Measurements from ENCODE around the gene ZFYVE9.
"Not testable (repeated sequence)": the region's sequence is repeated elsewhere in the genome, so short reads cannot be mapped to it uniquely, and the experiment has no call there.

ZFYVE9 gene, protein sequence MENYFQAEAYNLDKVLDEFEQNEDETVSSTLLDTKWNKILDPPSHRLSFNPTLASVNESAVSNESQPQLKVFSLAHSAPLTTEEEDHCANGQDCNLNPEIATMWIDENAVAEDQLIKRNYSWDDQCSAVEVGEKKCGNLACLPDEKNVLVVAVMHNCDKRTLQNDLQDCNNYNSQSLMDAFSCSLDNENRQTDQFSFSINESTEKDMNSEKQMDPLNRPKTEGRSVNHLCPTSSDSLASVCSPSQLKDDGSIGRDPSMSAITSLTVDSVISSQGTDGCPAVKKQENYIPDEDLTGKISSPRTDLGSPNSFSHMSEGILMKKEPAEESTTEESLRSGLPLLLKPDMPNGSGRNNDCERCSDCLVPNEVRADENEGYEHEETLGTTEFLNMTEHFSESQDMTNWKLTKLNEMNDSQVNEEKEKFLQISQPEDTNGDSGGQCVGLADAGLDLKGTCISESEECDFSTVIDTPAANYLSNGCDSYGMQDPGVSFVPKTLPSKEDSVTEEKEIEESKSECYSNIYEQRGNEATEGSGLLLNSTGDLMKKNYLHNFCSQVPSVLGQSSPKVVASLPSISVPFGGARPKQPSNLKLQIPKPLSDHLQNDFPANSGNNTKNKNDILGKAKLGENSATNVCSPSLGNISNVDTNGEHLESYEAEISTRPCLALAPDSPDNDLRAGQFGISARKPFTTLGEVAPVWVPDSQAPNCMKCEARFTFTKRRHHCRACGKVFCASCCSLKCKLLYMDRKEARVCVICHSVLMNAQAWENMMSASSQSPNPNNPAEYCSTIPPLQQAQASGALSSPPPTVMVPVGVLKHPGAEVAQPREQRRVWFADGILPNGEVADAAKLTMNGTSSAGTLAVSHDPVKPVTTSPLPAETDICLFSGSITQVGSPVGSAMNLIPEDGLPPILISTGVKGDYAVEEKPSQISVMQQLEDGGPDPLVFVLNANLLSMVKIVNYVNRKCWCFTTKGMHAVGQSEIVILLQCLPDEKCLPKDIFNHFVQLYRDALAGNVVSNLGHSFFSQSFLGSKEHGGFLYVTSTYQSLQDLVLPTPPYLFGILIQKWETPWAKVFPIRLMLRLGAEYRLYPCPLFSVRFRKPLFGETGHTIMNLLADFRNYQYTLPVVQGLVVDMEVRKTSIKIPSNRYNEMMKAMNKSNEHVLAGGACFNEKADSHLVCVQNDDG (N-terminal part only)

DNA sequence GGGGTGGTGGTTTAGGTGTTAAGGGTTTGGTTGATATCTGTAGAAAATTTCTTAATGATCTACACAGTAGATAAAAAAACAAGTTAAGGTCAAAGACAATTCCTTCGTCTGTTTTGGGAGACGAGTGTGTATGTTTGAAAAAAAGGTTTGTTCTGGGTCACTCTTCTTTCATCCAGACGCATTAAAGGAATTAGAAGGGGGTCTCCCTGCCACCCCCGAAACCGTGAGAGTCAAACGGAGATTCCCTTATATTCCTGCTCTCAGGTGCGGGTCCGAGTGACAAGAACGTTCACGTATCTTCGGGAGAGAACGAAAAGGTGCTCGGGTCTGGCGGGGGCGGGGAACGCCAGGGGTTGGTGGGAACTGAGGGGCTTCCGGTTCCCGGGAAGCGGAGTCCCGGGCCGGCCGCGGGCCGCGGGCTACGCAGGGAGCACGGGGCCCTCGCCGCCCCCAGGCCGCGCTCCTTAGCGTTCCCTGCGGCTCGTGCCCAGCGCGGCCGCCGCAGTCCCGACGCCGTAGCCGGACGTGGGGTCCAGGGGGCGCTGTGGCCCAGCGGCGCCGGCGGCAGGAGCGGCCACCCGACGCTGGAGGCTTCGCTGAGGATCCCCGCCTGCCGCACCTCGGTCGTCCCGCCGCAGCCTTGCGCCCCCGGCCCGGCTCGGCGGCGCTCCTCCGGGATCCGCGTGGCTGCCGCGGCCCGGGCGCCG is at the start of gene ZFYVE9:
TSS of gene ZFYVE9 (plus strand) at position 577 of the 707 bp plus-strand sequence. CDS start 91,118 bp downstream, outside the sequence.
- DNase-seq: peak; percentile 77

DNA sequence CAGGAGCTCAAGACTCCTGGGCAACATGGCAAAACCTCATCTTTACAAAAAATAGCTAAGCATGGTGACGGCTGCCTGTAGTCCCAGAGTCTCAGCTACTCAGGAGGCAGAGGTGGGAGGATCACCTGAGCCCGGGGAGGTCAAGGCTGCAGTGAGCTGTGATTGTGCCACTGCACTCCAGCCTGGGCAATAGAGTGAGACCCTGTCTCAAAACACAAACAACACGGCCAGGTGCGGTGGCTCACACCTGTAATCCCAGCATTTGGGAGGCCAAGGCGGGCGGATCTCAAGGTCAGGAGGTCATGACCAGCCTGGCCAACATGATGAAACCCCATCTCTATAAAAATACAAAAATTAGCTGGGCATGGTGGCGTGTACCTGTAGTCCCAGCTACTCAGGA is 47.6 kb upstream of the ZFYVE9 start:
- DNase-seq: not testable (repeated sequence)

DNA sequence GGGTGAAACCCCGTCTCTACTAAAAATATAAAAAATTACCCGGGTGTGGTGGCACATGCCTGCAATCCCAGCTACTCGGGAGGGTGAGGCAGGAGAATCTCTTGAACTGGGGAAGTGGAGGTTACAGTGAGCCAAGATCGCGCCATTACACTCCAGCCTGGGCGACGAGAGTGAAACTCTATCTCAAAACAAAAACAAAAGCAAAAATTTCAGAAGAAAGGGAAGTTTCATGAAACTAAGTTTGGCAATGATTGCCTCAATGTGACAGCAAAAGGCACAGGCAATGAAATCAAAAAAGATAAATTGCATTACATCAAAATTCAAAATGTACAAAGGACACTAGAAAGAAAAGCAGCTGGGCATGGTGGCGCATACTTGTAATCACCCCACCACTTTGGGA is 45.7 kb upstream of the ZFYVE9 start:
- no peak for DNase-seq

DNA sequence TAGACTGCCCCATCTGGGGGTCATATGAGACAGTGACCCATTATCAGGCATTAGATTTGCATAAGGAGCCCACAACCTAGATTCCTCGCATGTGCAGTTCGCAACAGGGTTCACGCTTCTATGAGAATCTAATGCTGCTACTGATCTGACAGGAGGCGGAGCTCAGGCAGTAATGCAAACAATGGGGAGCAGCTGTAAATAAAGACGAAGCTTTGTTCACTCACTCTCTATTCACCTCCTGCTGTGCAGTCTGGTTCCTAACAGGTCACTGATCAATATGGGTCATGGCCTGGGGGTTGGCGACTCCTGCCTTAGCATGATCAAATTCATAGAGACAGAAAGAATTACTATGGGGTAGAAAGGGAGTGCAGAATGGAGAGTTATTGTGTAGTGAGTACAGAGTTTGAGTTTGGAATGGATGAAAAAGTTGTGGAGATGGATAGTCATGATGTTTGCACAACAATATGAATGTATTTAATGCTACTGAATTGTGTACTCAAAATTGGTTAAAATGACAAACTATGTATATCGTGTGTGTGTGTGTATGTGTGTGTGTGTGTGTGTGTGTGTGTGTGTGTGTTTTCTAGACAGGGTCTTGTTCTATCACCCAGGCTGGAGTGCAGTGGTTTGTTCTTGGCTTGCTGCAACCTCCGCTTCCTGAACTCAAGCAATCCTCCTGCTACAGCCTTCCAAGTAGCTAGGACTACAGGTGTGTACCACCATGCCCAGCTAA is 43.6 kb upstream of the ZFYVE9 start:
- no peak for DNase-seq

GRCh38 chr1:52102336-52103013 is 39.4 kb upstream of the ZFYVE9 start:
- DNase-seq: no peak

DNA sequence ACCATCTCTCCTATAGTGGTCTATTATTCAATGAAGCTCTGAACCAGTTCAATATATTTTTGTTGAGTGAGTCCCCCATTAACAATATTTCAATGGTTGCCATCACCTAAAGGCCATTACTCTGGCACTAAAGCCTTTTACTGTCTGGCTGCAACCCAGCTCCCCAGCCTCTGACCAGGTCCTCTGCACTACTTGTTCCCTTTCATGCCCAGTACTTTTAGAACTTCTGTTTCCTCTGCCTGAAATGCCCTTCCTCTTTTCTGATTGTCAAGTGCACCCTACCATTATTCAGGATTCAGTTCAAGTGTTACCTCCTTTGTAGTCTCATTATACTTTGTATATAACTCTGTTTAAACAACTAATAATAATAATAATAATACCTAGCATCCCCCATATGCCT is 30.4 kb upstream of the ZFYVE9 start:
- no peak for DNase-seq

DNA sequence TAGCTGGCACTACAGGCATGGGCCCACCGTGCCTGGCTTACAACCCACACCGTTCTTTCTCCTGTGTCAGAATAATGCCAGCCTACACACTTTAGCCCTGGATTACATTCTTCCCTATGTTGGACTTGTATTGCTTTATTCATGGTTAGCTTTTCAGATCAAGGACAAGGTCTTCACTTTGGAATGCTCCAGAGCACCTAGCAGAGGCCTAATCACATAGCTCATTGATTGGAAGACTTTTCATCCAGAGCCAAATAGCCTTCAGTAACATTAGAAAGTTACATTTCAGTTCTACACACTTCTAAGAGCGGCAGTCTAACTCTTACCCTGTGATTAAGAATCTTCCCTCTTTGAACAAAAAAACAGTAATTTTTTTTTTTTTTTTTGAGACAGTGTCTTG is 29.4 kb upstream of the ZFYVE9 start:
- DNase-seq: no peak

DNA sequence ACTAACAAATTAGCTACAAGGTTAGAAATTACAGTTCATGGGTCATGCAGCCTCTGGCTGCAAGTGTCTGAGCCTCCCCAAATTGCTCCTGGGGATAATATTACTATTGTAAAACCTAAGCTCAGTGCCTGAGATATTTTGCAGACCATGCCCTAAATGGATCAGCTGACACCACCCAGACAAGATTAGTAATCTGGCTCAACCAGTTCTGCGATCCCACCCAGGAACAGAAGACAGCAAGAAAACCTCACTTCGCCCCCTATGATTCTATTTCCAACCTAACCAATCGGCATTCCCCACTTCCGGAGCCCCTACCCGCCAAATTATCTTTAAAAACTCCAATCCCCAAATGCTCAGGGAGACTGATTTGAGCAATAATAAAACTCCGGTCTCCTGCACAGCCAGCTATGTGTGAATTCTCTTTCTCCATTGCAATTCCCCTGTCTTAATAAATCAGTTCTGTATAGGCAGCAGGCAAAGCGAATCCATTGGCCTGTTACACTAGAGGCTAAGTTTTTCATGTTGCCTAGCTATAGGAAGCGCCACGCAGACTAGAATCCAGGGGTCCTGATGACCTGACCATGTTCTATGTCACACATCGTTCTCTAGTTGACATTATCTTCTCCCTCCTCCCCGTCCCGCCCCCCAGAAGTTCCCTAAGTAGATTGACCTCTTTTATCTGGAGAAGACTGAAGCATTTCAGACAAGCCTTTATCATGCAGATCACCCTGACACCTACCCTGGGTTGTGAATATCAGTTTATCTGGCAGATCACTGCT is 22.4 kb upstream of the ZFYVE9 start:
- no peak for DNase-seq

DNA sequence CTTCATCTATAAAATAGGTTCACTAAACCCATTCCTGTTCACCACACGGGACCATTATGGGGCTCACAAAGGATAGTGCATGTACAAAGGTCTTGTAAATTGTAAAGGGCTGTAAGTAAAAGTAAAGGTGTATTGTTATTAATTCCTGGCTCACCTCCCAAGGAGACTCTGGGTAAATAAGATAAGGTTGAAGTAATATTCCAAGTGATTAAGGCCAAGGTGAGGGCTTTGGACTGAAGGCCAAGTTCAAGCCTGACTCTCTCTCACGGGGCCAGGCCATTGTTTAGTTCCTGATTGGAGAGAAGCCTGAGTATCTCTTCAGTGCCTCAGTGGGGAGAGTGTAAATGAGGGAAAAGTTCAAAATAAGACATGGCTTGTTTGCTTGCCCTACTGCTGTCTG is 19.5 kb upstream of the ZFYVE9 start:
- DNase-seq: no peak

- no peak for DNase-seq
Observed at GRCh38 chr1:52123622-52124021, 18.3 kb upstream of the ZFYVE9 start.

GRCh38 chr1:52125736-52126359 is 16.0 kb upstream of the ZFYVE9 start:
- no peak for DNase-seq

DNA sequence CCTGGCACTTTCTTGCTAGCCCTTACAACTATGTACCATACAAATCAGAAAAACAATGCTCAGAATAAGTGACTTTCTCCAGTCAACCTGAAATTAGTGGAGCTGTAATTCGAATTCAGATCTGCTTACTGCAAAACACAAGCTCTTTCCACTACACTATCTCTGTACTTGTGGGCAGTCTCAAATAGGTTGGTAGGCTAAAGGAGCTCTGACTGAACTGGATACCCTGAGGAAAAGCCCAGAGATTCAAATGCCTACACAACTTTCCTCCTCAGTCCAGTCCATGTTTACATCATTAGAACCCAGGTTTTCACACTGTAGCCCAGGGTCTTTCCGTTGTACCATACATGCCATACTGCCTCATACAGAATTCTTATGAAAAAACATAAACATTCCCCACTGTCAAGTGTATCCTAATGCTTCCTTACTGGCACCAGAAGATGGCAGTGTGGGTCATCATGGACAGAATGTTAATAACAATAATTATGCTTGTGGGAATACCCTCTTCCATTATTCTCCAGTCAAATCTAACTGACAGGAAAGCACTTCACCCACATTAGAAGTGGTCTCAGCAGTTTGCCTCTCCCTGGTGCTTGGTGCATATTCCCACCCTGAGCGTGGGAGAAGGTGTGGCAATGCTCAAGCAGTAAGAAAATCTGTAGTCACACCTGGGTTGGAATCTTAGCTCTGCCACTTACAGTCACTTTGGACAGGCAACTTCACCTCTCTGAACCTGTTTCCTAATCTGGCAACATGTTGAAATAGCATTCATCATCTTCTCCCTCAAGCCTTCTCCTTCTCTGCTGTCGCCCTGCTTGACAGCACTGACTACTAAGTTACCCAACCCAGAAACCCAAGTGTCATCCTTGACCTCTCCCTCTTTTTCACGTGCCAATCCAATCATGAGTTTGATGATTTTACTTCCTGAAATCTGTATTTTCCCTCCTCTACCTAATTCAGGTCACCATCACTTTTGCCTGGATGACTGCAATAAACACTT is 14.4 kb upstream of the ZFYVE9 start:
- DNase-seq: no peak

- peak; percentile 27 for DNase-seq
Observed at GRCh38 chr1:52139817-52140540, 1.9 kb upstream of the ZFYVE9 start.

DNA sequence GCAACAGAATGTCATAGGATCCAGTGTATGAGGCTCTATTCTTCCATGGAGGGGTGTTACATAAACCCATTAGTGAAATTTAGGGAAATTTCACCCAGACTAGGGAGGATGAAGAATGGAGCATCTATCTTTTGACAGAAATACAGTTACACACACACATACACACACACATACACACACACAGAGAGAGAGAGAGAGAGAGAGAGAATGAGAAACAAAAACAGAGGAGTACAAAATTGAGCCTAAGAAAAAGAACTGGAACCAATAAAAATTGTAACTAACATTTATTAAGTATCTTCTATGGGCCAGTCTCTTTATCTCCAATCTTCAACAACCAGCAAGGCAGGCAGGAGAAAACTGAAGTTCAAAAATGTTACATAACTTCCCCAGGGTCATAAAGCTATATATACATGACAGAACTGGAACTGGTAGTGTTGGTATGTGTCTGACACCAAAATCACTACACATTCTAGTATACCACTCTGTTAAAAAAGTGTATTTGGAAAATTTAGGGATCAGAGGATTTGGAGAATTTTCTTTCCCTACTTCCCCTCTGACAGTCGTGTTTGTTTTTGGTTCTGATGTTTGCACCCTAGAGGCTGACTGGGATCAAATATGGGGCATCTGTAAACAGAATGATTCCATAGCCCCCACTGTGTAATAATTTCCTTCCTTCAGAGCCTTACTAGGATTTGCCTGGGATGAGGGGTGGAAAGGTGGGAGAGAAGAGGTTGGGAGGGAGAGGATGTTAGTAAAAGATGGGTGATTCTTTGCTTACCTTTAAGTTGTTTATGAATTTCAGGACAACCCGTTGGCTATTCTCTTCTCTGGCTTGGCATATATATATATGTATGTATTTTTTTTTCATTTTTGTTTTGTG is 1.0 kb upstream of the ZFYVE9 start:
- DNase-seq: no peak

- peak; percentile 43 for DNase-seq
Observed at GRCh38 chr1:52142220-52143183, 613 bp downstream of the ZFYVE9 start.

DNA sequence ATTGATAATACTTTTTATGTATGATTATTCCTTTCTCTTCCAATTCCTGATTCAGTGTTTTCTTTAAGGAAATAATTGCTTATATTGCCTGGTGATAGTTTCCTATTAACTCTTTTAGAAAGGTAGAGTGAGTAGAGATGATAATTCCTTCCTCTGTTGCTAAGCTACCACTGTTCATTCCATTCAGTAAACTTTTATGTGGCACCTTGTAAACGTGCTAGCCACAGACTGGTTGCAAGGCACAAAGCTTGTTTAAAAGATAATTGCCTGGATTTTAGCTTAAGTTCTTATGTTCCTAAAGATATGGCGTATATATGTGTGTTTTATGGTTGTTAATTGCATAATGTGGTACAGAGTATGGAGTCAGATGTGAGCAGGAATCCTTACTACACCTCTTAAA is 3.2 kb downstream of the ZFYVE9 start:
- no peak for DNase-seq

Measured in stimulated activated CD8-positive, alpha-beta memory T cell treated with anti-CD3 and anti-CD28 coated beads, Interleukin-4, amount 100 ng/mL, for 48 hours (primary cell).